Naive thymus-derived CD4-positive, alpha-beta T cell (primary cell): ENCODE data around the gene SRP14. TPM values are rescaled to one million over a fixed set of nuclear protein-coding genes. Genes with fewer than 3 reads are reported as not detected.

Source experiments
- ATAC-seq: fragments of 150-1000 bp; cut with Tn5 transposase; 2 replicates; pipeline ENCODE4 v1.10.0; 2021; ENCODE audit warnings: mild to moderate bottlenecking, moderate library complexity
- CTCF ChIA-PET: fragments of 350-600 bp; sonication (Branson Sonifier 250); formaldehyde crosslinking; loops from one replicate; lab custom pipeline; 2021; ENCODE audit warnings: antibody characterized with exemption; lab: Charles Lee
- POLR2A ChIA-PET: fragments of 350-600 bp; sonication (Branson Sonifier 250); formaldehyde crosslinking; loops from one replicate; lab custom pipeline; 2021; ENCODE audit warnings: antibody characterized with exemption, inconsistent platforms; lab: Charles Lee
- DNase-seq, 9 donors: peaks; one replicate each; pipeline versions ENCODE4 v3.0.0 to v3.0.0-alpha.2; 2020 to 2022; ENCODE audit warnings: mixed read lengths in 1 of 9
- H3K27ac ChIP-seq: one replicate; pipeline ENCODE4 v1.7.0; 2013; ENCODE audit warnings: mild to moderate bottlenecking, low read depth, low read length, moderate library complexity
- H3K27me3 ChIP-seq, 2 donors: one replicate each; pipeline ENCODE4 v1.7.0; 2013; ENCODE audit warnings: low read length in 2 of 2, mild to moderate bottlenecking in 2 of 2, moderate library complexity in 2 of 2; ENCODE audit not compliant: control insufficient read depth in 2 of 2, insufficient read depth in 2 of 2
- H3K36me3 ChIP-seq, 3 experiments: 1 replicate in 2 of 3; 2 replicates in 1 of 3; pipeline ENCODE4 v1.7.0; 2013; ENCODE audit warnings: low read length in 3 of 3, mild to moderate bottlenecking in 3 of 3, moderate library complexity in 1 of 3; ENCODE audit not compliant: insufficient read depth in 3 of 3, control insufficient read depth in 2 of 3
- H3K4me1 ChIP-seq, 2 donors: one replicate each; pipeline ENCODE4 v1.7.0; 2013; ENCODE audit warnings: low read length in 2 of 2, mild to moderate bottlenecking in 2 of 2, moderate library complexity in 1 of 2; ENCODE audit not compliant: control insufficient read depth in 2 of 2, insufficient read depth in 2 of 2
- H3K4me3 ChIP-seq: 2 replicates; pipeline ENCODE4 v1.7.0; 2013; ENCODE audit warnings: mild to moderate bottlenecking, low read length
- H3K9me3 ChIP-seq, 3 experiments: 1 replicate in 2 of 3; 2 replicates in 1 of 3; pipeline ENCODE4 v1.7.0; 2013; ENCODE audit warnings: low read length in 3 of 3; ENCODE audit not compliant: control insufficient read depth in 2 of 3
- H3K27ac Mint-ChIP-seq, 9 donors: one replicate each; pipeline ENCODE4 v1.8.0; 2020 to 2022; ENCODE audit warnings: mixed read lengths in 9 of 9, mild to moderate bottlenecking in 8 of 9, moderate library complexity in 5 of 9, inconsistent platforms in 2 of 9
- H3K27me3 Mint-ChIP-seq, 5 donors: one replicate each; pipeline ENCODE4 v1.8.0; 2021 to 2022; ENCODE audit warnings: mixed read lengths in 5 of 5, mild to moderate bottlenecking in 1 of 5
- H3K36me3 Mint-ChIP-seq, 5 donors: one replicate each; pipeline ENCODE4 v1.8.0; 2020 to 2022; ENCODE audit warnings: mixed read lengths in 5 of 5, mild to moderate bottlenecking in 3 of 5, inconsistent platforms in 1 of 5
- H3K4me1 Mint-ChIP-seq, 7 donors: one replicate each; pipeline ENCODE4 v1.8.0; 2020 to 2022; ENCODE audit warnings: mixed read lengths in 7 of 7, mild to moderate bottlenecking in 3 of 7, inconsistent platforms in 1 of 7
- H3K4me3 Mint-ChIP-seq, 10 donors: one replicate each; pipeline ENCODE4 v1.8.0; 2020 to 2022; ENCODE audit warnings: mild to moderate bottlenecking in 10 of 10, mixed read lengths in 10 of 10, moderate library complexity in 6 of 10, inconsistent platforms in 2 of 10
- H3K9me3 Mint-ChIP-seq, 11 donors: one replicate each; pipeline ENCODE4 v1.8.0; 2020 to 2022; ENCODE audit warnings: mixed read lengths in 11 of 11, mild to moderate bottlenecking in 4 of 11, inconsistent platforms in 1 of 11, moderate library complexity in 1 of 11
- intact Hi-C, 2 donors: fragments of 100-400 bp; cut with micrococcal nuclease; formaldehyde crosslinking; loops; one replicate each; pipeline ENCODE4 v1.15.1; 2023
- polyA plus RNA-seq, 2 donors: library from polyadenylated mRNA; unstranded; fragments of 300-500 nt; fragmentation: Illumina TruSeq; gene quantifications; one replicate each; pipeline ENCODE4 v1.2.3, GENCODE V29; 2021
- total RNA-seq, 6 experiments: library from RNA in 5 of 6; stranded (reverse) in 5 of 6; gene quantifications; 1 replicate in 5 of 6; 2 replicates in 1 of 6; pipeline ENCODE4 v1.2.3 and lab custom pipeline; 2021 to 2026

SRP14 gene
- total and polyA plus RNA-seq, 7 experiments from 2014 or later: 92.1 to 963 (median 112) TPM

GRCh38 chr15:40058476-40059140 is 19.6 kb upstream of the SRP14 start:
- intact Hi-C loops: no loop called here
- H3K36me3 Mint-ChIP-seq: peaks cover 0 to 15% (median 4%) of the 10 kb centered on the region in 5 donors
- H3K9me3 Mint-ChIP-seq: no peaks in the 10 kb centered on the region
- H3K36me3 ChIP-seq: no peaks in the 10 kb centered on the region
- H3K4me1 ChIP-seq: peaks cover 20 to 30% of the 10 kb centered on the region in 2 donors
- no peaks in the 10 kb centered on the region for H3K27me3 ChIP-seq
- H3K4me3 ChIP-seq: no peak overlapping the region
- ChIA-PET POLR2A (interaction anchor here (0.8 to 1.3 kb wide), 4 partner anchors 9 to 62 kb away, joined by 3 to 9 read pairs (median 5); no protein-coding TSS in a partner anchor), CTCF (no interaction called here)
- H3K4me1 Mint-ChIP-seq: peaks cover 23 to 49% (median 39%) of the 10 kb centered on the region in 7 donors
- H3K9me3 ChIP-seq: no peaks in the 10 kb centered on the region
- H3K27me3 Mint-ChIP-seq: no peaks in the 10 kb centered on the region
- ATAC-seq (no peak), DNase-seq (no peak)
- H3K4me3 Mint-ChIP-seq: peak overlapping the region in 1 of 10 donors; percentile 22
- peak overlapping the region in 5 of 9 donors; percentile 4 to 76 (median 26) for H3K27ac Mint-ChIP-seq
- H3K27ac ChIP-seq: no peak overlapping the region

- Mint-ChIP-seq H3K9me3 (no peaks in the 10 kb centered on the region), H3K4me1 (peaks cover 37 to 71% (median 58%) of the 10 kb centered on the region in 7 donors), H3K4me3 (peak overlapping the region in 8 of 10 donors; percentile 13 to 85 (median 66)), H3K27me3 (no peaks in the 10 kb centered on the region), H3K27ac (peak overlapping the region in 6 of 9 donors; percentile 38 to 91 (median 82)), H3K36me3 (peaks cover 3 to 19% (median 4%) of the 10 kb centered on the region in 5 donors)
- H3K27me3 ChIP-seq: no peaks in the 10 kb centered on the region
- DNase-seq (peak in 1 of 9 donors; percentile 21), ATAC-seq (no peak)
- intact Hi-C loops: loop anchor here in 1 of 2 donors (1.0 kb wide), 1 partner anchor 9 kb away; no protein-coding TSS in a partner anchor
- no peaks in the 10 kb centered on the region for H3K9me3 ChIP-seq
- POLR2A ChIA-PET: interaction anchor here (0.8 to 1.9 kb wide), 3 partner anchors 9 to 173 kb away, joined by 3 to 7 read pairs (median 4); no protein-coding TSS in a partner anchor
- peaks cover 22 to 35% of the 10 kb centered on the region in 2 donors for H3K4me1 ChIP-seq
- CTCF ChIA-PET: interaction anchor here (1.0 to 1.2 kb wide), 3 partner anchors 10 to 51 kb away, joined by 3 to 5 read pairs (median 4); no protein-coding TSS in a partner anchor
- peak overlapping the region; percentile 20 for H3K27ac ChIP-seq
- H3K4me3 ChIP-seq: no peak overlapping the region
- no peaks in the 10 kb centered on the region for H3K36me3 ChIP-seq
Measured at GRCh38 chr15:40055576-40056293, 16.8 kb upstream of the SRP14 start.

GRCh38 chr15:40054855-40055575 is 16.0 kb upstream of the SRP14 start:
- Mint-ChIP-seq H3K27me3 (no peaks in the 10 kb centered on the region), H3K4me3 (peak overlapping the region; percentile 57 to 85 (median 74)), H3K9me3 (peaks cover 0 to 2% (median 0%) of the 10 kb centered on the region in 11 donors), H3K4me1 (peaks cover 40 to 76% (median 64%) of the 10 kb centered on the region in 7 donors), H3K36me3 (peaks cover 3 to 19% (median 4%) of the 10 kb centered on the region in 5 donors), H3K27ac (peak overlapping the region; percentile 61 to 91 (median 83))
- ATAC-seq: peak; percentile 55
- intact Hi-C loops: loop anchor here in 1 of 2 donors (1.0 kb wide), 2 partner anchors 9 to 43 kb away; no protein-coding TSS in a partner anchor
- H3K27me3 ChIP-seq: no peaks in the 10 kb centered on the region
- peak in 5 of 9 donors; percentile 33 to 48 (median 42) for DNase-seq
- H3K36me3 ChIP-seq: no peaks in the 10 kb centered on the region
- H3K27ac ChIP-seq: peak overlapping the region; percentile 20
- peaks cover 29 to 42% of the 10 kb centered on the region in 2 donors for H3K4me1 ChIP-seq
- H3K4me3 ChIP-seq: peak overlapping the region; percentile 10
- CTCF ChIA-PET: interaction anchor here (1.1 to 1.2 kb wide), 2 partner anchors 9 to 50 kb away, joined by 4 to 5 read pairs; no protein-coding TSS in a partner anchor
- POLR2A ChIA-PET: interaction anchor here (0.8 to 1.9 kb wide), 3 partner anchors 10 to 173 kb away, joined by 3 to 7 read pairs (median 4); no protein-coding TSS in a partner anchor
- H3K9me3 ChIP-seq: no peaks in the 10 kb centered on the region

- Histone ChIP-seq H3K9me3 (no peaks in the 10 kb centered on the region), H3K36me3 (no peaks in the 10 kb centered on the region), H3K4me3 (peak overlapping the region; percentile 10), H3K27me3 (no peaks in the 10 kb centered on the region), H3K27ac (peak overlapping the region; percentile 20), H3K4me1 (peaks cover 34 to 47% of the 10 kb centered on the region in 2 donors)
- intact Hi-C loops: loop anchor here in 1 of 2 donors (1.0 kb wide), 1 partner anchor 44 kb away; no protein-coding TSS in a partner anchor
- CTCF ChIA-PET: interaction anchor here (1.2 kb wide), 1 partner anchor 50 kb away, joined by 5 read pairs; no protein-coding TSS in a partner anchor
- Mint-ChIP-seq H3K4me3 (peak overlapping the region; percentile 57 to 85 (median 74)), H3K27ac (peak overlapping the region in 5 of 9 donors; percentile 41 to 91 (median 83)), H3K36me3 (peaks cover 3 to 20% (median 4%) of the 10 kb centered on the region in 5 donors), H3K27me3 (no peaks in the 10 kb centered on the region), H3K9me3 (peaks cover 0 to 2% (median 0%) of the 10 kb centered on the region in 11 donors), H3K4me1 (peaks cover 44 to 81% (median 69%) of the 10 kb centered on the region in 7 donors)
- ATAC-seq (no peak), DNase-seq (no peak)
- POLR2A ChIA-PET: interaction anchor here (1.9 kb wide), 1 partner anchor 10 kb away, joined by 7 read pairs; no protein-coding TSS in a partner anchor
Measured at GRCh38 chr15:40054605-40054854, 15.5 kb upstream of the SRP14 start.

GRCh38 chr15:40053831-40054604 is 15.0 kb upstream of the SRP14 start:
- peak overlapping the region in 9 of 10 donors; percentile 25 to 81 (median 73) for H3K4me3 Mint-ChIP-seq
- CTCF ChIA-PET: interaction anchor here (0.6 to 1.2 kb wide), 3 partner anchors 51 to 52 kb away, joined by 3 to 5 read pairs (median 3); no protein-coding TSS in a partner anchor
- no peak for DNase-seq

More at GRCh38 chr15:40053831-40054604, 15.0 kb upstream of the SRP14 start:
- Histone ChIP-seq H3K9me3 (no peaks in the 10 kb centered on the region), H3K4me1 (peaks cover 39 to 52% of the 10 kb centered on the region in 2 donors), H3K4me3 (no peak overlapping the region), H3K27me3 (no peaks in the 10 kb centered on the region), H3K27ac (no peak overlapping the region), H3K36me3 (no peaks in the 10 kb centered on the region)
- POLR2A ChIA-PET: interaction anchor here (1.1 to 1.9 kb wide), 2 partner anchors 11 to 44 kb away, joined by 3 to 7 read pairs; no protein-coding TSS in a partner anchor
- intact Hi-C loops: loop anchor here in 1 of 2 donors (1.0 kb wide), 1 partner anchor 44 kb away; no protein-coding TSS in a partner anchor
- peaks cover 3 to 23% (median 4%) of the 10 kb centered on the region in 5 donors for H3K36me3 Mint-ChIP-seq
- no peaks in the 10 kb centered on the region for H3K27me3 Mint-ChIP-seq
- peaks cover 48 to 86% (median 74%) of the 10 kb centered on the region in 7 donors for H3K4me1 Mint-ChIP-seq
- peaks cover 0 to 2% (median 0%) of the 10 kb centered on the region in 11 donors for H3K9me3 Mint-ChIP-seq
- peak; percentile 8 for ATAC-seq
- H3K27ac Mint-ChIP-seq: peak overlapping the region in 6 of 9 donors; percentile 25 to 84 (median 57)
